ENCODE measurements around the gene SCAPER.

Gene SCAPER

DNA sequence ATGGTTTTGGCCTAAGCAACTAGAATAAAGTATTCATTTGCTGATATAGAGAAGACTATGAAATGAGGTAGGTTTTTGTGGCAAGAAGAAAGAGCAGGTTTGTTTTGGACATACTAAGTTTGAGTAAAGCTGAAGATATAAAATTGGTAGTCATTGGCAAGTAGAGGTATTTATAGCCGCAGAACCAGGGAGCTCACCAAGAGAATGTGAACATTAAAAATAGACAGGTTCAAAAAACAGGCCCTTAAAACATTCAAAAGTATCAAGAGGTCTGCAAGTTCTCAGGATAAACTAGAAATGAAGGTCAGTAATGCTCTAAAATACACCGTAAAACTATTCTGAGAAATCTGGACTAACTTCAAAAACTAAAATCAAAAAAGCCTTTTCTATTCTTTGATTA is 240.7 kb downstream of the SCAPER start:
- DNase-seq, result no peak

DNA sequence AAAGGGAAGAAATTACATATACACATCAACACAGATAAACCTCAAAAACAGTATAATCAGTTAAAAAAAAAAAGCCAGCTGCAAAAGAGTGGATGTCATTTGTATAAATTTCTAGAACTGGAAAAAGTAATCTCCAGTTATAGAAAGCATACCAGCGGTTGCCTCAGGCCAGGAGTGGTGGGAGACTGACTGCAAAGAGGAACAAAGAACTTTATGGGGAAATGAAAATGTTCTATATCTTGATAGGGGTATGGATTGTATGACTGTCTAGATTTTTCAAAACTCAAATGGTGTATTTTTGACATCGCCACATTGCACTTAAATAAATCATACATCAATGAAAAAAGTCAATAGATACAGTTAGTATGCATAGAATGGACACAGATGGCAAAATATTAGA is 241.6 kb downstream of the SCAPER start:
- no peak for DNase-seq

DNA sequence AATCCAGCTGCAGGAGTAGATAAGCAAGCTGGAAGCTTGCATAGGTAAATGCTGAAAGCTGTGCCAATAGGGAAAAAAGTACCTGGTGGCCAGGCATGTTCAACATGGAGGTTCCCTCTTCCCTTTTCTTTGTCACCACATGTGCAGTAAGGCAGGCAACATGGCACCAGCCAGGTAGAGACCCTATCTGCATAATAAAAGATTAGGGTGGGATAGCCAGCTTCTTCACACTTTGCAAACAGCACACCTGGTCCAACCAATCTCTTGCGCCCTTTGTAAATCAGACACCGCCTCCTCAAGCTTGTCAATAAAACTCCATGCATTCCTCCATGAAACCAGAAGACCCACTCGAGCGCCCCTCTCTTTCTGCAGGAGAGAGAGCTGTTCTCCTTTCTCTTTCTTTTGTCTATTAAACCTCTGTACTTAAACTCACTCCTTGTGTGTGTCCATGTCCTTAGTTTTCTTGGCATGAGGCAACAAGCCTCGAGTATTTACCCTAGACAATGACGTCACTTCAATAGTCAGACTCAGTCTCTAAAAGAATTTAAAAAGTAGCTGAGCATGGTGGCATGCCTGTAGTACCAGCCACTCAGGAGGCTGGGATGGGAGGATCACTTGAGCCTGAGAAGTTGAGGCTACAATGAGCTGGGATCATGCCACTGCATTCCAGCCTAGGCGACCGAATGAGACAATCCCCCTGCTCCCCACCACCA is 256.3 kb downstream of the SCAPER start:
- DNase-seq, result no peak

DNA sequence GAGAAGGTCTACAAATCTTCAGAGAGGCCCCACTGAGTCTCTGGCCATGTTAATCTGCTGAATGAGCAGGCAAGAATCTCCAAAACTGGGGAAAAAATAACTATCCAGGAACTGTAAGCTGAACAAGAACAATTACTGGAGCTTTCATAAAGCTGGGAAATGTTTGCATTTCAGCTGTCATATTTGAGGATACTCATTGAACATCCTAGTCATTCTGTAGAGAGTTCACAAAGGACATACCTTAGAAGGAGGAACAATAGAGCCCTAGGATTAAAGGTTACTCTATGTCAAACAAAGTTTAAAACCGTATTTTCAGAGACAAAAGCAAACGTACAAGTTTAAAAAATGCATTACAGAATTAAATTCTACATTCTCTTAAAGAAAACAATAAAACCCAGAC is 257.5 kb downstream of the SCAPER start:
- DNase-seq, result no peak

DNA sequence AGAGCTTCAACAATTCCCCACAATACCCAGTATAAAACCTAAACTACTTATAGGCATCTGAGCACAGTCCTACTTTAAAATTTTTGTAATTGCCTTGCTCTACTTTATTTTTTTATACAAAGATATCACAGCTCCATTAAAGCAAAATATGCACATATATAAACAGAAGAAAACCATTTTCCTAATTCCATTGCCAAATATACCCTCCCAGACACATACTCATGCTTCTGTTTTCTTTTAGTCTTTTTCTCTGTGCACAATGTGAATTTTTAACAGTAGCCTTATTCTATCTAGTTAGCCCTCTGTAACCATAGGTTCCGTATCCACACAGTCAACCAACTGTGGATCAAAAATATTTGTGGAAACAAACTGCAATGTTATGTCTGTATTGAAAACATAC is 260.5 kb downstream of the SCAPER start:
- DNase-seq, result no peak

DNA sequence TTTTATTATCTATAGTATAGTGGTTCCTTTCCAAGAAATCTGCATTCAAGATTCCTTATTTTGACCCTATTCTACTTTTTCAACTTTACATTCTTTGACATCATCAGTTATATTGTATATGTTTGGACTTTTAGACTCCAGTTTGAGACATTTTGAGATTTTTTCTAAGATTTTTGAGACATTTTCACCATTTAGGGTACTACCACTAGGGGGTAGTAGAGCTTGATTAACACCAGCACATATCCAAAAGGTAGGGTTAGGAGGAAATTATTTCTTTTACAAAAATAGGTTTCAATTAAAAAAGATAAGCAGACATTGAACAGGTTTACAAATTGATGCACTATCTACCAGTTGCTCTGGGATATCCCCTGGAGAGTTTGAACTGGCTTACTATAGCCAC is 262.5 kb downstream of the SCAPER start:
- no peak for DNase-seq

DNA sequence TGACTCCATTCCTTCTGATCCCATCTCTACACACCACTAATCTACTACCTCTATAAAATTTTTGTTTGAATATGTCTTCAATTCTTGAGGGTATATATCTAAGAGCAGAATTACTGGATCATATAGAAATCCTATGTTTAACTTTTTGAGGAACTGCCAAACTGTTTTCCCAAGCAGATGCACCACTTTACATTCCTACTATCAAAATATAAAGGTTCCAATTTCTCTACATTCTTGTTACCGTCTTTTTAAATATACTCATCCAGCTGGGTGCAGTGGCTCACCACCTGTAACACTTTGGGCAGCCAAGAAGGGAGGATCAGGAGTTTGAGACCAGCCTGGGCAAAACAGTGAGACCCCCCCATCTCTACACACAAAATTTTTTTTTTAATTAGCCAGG is 268.0 kb downstream of the SCAPER start:
- DNase-seq, result no peak

DNA sequence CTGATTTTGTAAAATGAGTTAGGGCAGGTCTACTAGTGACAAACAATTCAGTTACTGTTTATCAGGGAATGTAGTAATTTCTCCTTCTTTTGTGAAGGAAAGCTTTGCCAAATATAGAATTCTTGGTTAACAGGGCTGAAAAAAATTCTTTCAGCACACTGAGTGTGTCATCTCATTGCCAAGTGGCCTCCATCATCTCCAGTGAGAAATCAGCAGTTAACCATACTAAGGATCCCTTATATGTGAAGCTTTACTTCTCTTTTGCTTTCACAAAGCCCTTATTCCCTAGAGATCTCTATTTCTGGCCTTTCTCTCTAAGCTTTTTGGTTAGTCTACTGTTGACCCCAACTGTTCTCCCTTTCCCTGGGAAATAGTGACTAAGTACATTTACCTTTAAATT is 269.1 kb downstream of the SCAPER start:
- no peak for DNase-seq

DNA sequence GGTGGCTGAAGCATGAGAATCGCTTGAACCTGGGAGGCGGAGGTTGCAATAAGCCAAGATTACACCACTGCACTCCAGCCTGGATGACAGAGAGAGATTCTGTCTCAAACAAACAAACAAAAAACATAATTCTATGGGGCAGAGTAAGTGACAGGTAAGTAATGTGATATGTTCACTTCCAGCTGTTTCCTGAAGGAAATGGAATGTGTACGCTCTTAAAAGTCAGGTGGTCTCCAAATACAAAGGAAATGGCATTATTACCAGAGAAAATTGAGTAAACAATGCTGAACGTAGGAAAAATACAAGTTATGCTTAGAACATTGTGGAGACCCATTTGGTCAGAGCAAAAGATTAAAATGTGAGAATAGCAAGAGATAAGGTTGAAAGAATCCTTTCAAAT is 278.5 kb downstream of the SCAPER start:
- DNase-seq, result no peak

DNA sequence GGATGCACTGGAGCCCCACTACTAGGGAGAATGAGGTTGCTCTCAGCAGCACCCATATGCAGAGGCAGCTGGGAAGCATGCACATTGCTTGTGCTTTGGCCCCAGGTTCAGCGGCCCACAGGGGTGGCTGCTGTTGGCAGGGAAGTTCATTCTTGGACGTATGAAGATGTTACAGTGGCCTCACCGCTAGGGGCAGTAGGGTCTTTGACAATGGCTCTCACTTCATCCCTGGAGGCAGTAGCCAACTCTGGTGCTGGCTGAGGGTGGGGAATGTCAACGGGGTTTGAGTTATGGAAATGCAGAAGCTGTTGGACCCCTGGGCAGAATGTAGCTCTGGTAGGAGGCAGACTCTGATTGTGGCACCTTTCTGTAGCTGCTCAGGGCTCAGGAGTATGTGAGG is 279.9 kb downstream of the SCAPER start:
- DNase-seq, result no peak

DNA sequence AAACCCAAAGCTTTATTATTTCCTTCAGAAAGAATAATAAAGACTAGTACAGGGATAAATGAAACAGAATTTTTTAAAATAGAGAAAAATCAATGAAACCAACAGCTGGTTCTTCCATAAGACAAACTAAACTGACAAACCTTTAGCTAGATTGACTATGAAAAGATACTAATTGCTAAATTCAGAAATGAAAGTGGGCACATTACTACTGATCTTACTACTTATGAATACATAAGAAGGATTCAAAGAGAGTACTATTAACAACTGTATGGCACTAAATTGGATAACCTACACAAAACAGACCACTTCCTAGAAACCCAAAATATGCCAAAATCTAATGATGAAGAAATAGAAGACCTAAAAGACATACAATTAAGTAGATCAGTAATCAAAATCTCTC is 290.4 kb downstream of the SCAPER start:
- DNase-seq, result no peak

DNA sequence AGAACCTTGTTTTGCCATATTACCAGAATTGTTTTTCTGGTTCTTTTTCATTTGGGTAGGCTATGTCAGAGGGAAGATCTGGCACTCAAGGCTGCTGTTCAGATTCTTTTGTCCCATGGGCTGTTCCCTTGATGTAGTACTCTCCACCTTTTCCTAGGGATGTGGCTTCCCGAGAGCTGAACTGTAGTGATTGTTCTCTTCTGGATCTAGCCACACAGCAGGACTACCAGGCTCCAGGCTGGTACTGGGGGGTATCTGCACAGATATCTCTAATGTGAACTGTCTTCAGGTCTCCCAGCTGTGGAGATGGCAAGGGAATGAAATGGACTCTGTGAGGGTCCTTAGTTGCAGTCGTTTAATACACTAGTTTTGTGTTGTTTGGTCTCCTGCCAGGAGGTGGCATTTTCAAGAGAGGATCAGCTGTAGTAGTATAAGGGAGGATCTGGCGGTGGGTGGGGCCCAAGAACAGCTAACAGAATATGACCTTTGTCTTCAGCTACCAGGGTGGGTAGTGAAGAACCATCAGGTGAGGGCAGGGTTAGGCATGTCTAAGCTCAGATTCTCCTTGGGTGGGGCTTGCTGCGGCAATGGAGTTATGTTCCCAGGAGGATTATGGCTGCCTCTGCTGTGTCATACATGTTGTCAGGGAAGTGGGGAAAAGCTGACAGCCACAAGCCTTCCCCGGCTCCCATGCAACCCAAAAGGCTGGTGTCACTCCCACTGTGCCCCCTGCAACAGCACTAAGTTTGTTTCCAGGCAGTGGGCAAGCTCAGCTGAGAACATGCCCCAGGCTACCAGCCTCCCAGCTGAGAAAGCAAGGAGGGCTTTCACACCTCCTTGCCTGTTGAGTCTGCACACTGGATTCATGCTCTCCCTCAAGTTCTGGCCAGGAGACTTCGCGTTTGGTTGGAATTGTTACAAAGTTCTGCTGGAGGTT is 316.1 kb downstream of the SCAPER start:
- no peak for DNase-seq

DNA sequence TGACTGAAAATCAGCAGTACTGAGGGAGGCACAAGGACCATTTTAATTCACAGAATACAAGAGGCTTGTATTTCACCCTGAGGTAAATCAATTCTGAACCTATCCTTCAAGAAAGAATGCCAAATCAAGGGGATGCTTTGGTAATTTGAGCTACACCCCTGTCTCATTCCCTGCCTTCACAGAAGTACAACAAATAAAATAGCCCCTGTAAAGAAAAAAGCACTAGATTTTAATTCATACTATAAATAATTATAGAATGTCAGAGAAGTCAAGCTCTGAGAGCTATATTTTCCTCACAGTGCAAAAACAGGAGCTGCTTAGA is 319.6 kb downstream of the SCAPER start:
- no peak for DNase-seq

DNA sequence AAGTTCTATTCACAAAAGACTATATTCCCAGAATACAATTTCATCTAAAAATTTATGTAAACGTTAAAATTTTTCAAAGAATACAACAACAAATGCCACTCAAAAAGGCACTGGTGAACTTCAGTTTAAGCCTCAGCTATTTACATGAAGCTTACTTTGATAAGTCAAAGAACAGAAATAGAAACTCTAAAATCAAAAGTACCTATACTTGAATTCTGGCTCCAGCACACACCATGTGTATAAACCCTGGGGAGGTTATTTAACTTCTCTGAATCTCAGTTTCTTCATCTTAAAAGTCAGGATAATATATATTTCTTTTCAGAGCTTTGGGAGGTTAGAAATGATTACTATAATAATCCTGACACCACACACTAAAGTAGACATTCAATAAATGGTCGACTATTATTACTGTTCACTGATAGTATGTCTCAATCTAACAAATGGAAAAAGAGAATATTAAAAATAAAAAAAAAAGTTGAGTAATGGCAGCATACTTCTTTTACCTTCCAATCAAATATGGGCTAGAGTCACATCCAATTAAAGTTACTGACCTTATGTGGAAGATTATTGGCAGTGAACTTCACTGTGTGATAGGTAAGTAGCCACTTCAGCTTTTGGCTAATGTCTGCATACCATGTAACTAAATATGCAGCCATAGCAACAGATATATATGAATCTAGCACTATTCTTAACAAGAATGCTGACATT is 320.1 kb downstream of the SCAPER start:
- no peak for DNase-seq

DNA sequence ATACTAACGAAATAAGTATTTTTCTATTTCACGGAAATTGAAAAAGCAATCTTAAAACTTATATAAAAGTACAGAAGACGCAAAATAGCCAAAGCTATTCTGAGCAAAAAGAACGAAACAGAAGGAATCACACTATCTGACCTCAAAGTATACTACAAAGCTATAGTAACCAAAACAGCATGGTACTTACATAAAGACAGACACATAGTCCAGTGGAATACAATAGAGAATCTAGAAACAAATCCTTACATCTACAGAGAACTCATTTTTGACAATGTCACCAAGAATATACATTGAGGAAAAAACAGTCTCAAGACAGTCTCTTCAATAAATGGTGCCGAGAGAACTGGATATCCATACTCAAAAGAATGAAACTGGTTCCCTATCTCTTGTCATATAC is 322.6 kb downstream of the SCAPER start:
- DNase-seq, result no peak

DNA sequence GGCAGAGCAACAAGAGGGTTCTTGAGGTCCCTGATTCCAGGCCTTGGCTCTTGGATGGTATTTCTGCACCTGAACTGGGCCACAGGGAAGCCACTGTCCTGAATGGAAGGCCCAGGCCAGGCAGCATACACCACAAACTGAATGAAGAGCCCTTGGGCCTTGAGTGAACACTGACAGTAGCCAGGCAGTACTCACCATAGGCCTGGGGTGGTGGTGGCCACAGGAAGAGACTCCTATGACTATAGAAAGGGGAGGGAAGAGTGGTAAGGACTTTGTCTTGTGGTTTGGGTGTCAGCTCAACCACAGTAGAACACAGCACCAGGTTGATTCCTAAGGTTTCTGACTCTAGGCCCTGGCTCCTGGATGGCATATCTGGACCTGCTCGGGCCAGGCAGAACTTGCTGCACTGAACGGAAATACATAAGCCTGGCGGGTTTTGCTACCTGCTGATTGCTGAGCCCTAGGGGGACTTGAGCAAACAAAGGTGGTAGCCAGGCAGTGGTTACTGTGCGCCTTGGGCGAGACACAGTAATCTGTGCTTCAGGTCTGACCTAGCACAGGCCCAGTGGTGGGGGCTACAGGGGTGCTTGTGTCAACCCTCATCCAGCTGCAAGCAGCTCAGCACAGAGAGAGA is 327.1 kb downstream of the SCAPER start:
- no peak for DNase-seq

DNA sequence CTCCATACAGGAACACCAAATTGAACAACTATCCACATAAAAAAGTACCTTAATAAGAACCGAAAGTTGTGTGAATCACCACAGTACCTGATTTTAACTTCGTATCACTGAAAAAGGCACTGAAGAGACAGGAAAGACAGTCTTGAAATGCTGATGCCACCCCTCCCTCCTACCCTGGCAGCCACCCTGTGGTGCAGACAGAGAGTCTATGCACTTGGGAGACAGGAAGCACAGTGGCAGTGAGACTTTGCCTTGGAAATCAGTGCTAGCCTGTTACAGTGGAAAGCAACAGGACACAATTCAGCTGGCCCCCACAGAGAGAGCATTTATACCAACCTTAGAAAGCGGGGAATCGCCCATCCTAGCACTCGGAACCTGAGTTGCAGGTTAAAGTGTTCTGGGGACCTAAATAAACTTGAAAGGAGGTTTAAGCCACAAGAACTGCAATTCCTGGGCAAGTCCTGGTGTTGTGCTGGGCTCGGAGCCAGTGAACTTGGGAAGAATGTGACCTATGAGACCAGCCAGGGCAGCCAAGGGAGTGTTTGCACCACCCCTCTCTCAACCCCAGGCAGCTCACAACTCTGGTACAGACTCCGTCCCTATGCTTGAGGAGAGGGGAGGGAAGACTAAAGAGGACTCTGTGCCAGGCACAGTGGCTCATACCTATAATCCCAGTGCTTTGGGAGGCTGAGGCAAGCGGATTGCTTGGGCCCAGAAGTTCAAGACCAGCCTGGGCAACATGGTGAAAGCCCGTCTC is 328.4 kb downstream of the SCAPER start:
- no peak for DNase-seq

DNA sequence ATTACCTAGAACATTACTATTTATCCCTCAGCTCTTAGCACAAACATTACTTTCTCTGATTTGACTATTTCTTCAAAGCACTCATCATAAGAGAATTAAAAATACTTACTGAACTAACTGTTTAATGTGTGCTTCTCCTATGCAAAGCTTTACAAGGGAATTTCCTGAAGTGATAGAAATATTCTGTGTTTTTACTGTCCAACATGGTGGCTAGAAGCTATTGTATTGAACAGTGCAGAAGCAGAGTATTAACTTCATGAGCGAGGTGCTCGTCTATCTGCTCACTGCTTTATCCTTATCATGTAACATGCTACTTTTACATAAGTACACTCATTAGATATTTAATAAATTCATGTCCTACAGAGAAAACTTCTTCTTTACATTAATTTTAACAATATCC is 329.5 kb downstream of the SCAPER start:
- DNase-seq, result no peak

DNA sequence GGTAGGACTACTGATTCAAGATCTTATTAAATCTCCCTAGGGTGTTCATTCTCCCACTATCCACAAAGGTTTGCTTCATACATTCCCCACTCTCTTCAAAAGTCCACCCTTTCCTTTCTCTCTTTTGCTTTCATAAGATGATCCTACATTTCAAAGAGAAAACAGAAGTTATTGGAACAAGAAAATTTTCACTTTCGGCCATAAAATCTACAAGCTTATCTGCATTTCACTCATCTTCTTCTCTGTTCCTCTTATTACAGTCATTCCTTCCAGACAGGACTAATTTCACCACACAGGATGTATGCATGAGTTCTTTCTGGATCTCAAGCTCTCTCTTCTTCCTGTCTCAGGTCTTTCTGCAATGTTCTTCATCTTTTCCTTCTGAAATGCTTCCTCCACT is 329.9 kb downstream of the SCAPER start:
- DNase-seq, result no peak

DNA sequence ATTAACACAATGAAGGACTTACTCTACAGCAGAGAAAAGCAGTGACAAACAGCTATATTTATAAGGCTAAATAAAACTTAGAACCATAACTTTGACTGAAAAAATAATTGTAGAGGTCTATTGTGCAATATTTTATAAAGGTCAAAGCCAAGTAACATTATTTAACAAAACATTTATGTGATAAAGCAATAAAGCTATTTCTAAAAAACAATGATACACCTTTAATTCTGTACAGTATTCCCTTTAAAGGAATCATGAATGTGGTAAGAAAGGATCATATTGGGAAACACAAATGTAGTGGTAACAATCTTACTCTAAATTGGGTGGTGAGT is 332.2 kb downstream of the SCAPER start:
- DNase-seq, result no peak

DNA sequence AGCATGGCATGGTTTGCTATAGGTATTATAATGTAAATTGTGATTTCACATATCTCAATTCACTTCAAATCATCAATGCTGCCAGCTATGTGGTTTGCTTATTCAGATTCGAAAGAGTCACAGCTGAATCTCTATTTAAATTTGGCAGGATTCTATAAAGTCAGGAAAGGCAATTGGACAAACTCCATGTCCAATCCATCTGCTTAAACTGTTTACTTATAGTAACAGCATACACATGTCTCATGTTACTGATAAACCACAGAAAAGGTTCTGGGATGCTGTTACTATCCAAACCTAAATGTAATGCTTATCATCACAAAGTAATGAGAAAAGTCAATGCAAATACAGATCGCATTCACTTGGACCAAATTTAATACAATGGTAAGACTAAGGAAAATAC is 338.9 kb downstream of the SCAPER start:
- no peak for DNase-seq

DNA sequence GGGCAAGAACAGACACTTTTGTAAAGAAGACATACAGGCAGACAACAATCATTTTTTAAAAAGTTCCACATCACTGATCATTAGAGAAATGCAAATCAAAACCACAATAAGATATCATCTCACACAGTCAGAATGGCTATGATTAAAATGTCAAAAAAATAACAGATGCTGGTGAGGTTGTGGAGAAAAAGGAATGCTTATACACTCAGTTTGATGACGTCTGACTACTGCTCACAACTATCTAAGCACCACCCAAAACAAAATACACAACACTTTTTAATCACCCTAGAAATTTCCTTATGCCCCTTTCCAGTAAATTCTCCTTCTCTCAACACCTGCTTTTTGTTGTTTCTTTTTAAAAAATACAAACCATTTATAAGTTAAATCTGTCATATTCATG is 339.8 kb downstream of the SCAPER start:
- no peak for DNase-seq

DNA sequence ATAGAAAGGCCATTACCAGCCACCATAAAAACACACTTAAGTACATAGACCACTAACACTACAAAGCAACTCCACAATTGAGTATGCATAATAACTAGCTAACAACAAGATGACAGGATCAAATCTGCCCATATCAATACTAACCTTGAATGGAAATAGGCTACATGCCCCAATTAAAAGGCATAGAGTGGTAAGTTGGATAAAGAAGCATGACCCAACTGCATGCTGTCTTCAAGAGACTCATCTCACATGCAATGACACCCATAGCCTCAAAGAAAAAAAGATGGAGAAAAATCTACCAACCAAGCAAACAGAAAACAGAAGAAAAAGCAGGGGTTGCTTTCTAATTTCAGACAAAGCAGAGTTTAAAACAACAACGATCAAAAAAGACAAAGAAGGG is 349.9 kb downstream of the SCAPER start:
- DNase-seq, result no peak
